GM18507 (cell line): ENCODE data around the gene NUP210.

Source experiments
- DNase-seq: peaks from one replicate; pipeline ENCODE4 v3.0.0; 2011; ENCODE audit warnings: low read depth; ENCODE audit not compliant: insufficient read length; ENCODE audit errors: extremely low spot score
- FAIRE-seq: peaks from 2 replicates; lab custom pipeline; 2011; peaks lifted over from hg19 to GRCh38; lab: Jason Lieb, UNC

Gene NUP210

DNA sequence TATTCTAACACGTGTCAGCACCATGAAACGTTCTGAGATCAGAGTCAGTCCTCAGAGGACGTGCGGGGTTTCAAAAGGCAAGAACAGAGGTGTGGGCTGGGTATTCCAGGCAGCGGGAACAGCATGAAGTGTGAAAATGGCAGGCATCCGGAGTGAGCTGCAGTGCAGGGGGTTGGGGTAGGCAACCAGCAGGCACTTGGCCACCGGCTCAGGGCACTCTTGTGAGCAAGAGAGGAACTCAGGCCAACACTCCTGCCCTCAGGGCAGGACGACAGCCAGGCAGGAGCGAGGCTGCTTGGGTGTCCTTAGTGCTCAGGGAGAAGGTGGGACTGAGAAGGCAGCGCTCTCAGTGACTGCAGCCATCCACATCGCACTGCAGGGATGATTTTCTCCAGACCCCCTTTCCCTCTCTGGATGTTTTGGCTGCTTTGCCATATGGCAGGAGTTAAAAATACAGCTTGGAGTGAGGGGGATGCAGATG, 151.1 kb downstream of the NUP210 start:
- DNase-seq (no peak), FAIRE-seq (no peak)

DNA sequence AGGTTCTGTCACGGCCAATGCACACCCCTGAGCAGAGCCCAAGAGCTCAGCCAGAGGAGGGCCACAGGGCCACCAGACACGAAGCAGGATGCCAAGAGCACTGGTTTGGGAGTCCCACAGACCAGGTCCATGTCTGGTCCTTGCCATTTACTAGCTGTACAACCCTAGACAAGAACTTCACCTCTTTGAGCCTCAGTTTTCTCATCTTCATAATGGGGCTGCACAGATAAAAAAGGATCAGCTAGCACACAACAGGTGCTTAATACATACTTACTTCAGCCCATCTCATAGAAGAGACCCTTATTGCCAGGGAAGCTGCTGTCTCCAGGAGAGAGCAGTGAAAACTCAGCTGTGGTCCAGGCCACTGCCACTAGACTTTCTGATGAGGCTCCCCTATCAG, 152.0 kb downstream of the NUP210 start:
- DNase-seq (no peak), FAIRE-seq (no peak)

DNA sequence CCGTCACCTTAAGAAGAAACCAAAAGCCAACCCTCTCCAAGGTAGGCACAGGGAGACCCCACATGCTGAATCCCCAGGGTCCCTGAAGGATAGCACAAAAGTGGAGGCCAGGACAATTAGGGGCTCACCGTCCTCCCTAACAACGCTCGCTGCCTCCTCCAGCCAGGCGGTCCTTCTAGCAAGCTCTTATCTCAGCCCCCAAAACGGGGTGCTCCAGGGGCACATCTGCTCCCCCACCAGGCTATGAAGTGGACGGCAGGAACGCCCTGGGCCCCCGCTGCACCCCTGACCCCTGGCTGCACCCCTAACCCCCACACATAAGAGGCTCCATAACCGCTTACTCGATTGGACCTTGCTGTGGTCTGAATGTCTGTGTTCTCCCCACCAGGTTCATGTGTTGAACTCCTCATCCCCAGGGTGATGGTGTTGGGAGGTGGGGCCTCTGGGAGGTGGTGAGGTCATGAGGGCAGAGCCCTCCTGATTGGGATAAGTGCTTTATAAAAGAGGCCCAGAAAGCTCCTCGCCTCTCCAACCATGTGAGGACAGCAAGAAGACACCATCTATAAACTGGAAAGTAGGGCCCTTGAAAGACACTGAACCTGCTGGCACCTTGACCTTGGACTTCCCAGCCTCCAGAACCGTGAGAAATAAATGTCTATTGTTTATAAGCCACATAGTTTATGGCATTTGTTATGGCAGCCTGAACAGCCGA, 153.3 kb downstream of the NUP210 start:
- DNase-seq (no peak), FAIRE-seq (no peak)
